Measurements from ENCODE around the gene STX8. TPM values are rescaled to one million over a fixed set of nuclear protein-coding genes. Genes with fewer than 3 reads are reported as not detected.

Gene STX8
- total RNA-seq, 1 experiment from 2014 or later: 38.8 TPM

DNA sequence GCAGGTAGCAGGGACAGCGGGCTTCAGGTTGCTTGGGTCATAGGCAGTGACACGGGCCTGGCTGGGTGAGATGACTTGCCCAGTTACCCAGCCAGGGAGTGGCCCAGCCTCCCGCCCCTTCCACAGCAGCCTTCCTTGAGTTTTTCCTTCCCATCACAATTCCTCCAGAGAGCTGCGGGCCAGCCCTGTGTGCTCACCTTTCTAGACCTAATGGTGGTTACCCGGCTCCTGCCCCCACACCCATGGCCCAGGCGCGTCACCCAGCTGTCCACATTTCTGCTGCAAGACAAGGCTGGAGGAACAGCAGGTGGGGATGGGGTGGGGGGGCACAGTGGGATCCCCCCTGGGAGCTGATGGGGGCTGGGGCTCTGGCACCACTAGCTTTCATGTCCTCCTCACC, 351.1 kb downstream of the STX8 start:
- POLR2A ChIA-PET: no interaction called here
- ATAC-seq (no peak), DNase-seq (ENCODE audit: low read depth, low spot score) (no peak)
- no peak overlapping the region for H3K9ac ChIP-seq (ENCODE audit: low read length)
- no peaks in the 10 kb centered on the region for H3K4me1 ChIP-seq (ENCODE audit: control insufficient read depth in 1 of 2, insufficient read depth in 2 of 2, low read length in 2 of 2)
- H3K27me3 ChIP-seq (ENCODE audit: insufficient read depth, low read length): no peaks in the 10 kb centered on the region
- H3K27ac ChIP-seq (ENCODE audit: low read depth, low read length): no peak overlapping the region
- no TSS peak for BruUV-seq (replicated peaks)
- H3K9me3 ChIP-seq (ENCODE audit: control insufficient read depth in 1 of 2, insufficient read depth in 1 of 2, low read depth in 1 of 2, low read length in 2 of 2): no peaks in the 10 kb centered on the region; a peak in 1 of 4 replicates
- intact Hi-C loops (cut with micrococcal nuclease): no loop called here
- no peaks in the 10 kb centered on the region for H3K79me2 ChIP-seq (ENCODE audit: insufficient read depth, low read length)
- RAD21 ChIA-PET (ENCODE audit: low non-redundant PET in 1 of 2, low total read pairs in 2 of 2, uncharacterized antibody in 2 of 2, unreplicated experiment in 2 of 2): no interaction called here
- no peaks in the 10 kb centered on the region for H3K36me3 ChIP-seq (ENCODE audit: control insufficient read depth in 1 of 2, insufficient read depth in 2 of 2, low read length in 2 of 2)
- no peak overlapping the region for H2AFZ ChIP-seq (ENCODE audit: low read depth, low read length, poor library complexity, severe bottlenecking)
- TF ChIP-seq SIN3A (IDR thresholded peaks at IDR 0.05; ENCODE audit: low read depth): no peak
- TF ChIP-seq, protein P1, sequence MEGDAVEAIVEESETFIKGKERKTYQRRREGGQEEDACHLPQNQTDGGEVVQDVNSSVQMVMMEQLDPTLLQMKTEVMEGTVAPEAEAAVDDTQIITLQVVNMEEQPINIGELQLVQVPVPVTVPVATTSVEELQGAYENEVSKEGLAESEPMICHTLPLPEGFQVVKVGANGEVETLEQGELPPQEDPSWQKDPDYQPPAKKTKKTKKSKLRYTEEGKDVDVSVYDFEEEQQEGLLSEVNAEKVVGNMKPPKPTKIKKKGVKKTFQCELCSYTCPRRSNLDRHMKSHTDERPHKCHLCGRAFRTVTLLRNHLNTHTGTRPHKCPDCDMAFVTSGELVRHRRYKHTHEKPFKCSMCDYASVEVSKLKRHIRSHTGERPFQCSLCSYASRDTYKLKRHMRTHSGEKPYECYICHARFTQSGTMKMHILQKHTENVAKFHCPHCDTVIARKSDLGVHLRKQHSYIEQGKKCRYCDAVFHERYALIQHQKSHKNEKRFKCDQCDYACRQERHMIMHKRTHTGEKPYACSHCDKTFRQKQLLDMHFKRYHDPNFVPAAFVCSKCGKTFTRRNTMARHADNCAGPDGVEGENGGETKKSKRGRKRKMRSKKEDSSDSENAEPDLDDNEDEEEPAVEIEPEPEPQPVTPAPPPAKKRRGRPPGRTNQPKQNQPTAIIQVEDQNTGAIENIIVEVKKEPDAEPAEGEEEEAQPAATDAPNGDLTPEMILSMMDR (IDR thresholded peaks at IDR 0.05 in 2 of 3, conservative IDR thresholded peaks at IDR 0.05 in 1 of 3; ENCODE audit: borderline replicate concordance in 1 of 3, insufficient read depth in 1 of 3, low read depth in 2 of 3, low read length in 2 of 3): no peak
- TF ChIP-seq, protein P2, sequence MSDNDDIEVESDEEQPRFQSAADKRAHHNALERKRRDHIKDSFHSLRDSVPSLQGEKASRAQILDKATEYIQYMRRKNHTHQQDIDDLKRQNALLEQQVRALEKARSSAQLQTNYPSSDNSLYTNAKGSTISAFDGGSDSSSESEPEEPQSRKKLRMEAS (IDR thresholded peaks at IDR 0.05): no peak
- no peak for TF ChIP-seq FOSL1 (IDR thresholded peaks at IDR 0.05; ENCODE audit: low read depth)
- TF ChIP-seq ZFX (IDR thresholded peaks at IDR 0.05): no peak
- CTCF ChIA-PET: no interaction called here
- no peak overlapping the region for H3K4me2 ChIP-seq (ENCODE audit: low read length)
- H4K20me1 ChIP-seq (ENCODE audit: insufficient read depth): no peaks in the 10 kb centered on the region
- no peaks in the 10 kb centered on the region for H3K9me2 ChIP-seq (ENCODE audit: insufficient read depth)
- H3K4me3 ChIP-seq (replicated peaks in 1 of 2; ENCODE audit: low read depth in 1 of 2, low read length in 2 of 2): no peak overlapping the region

DNA sequence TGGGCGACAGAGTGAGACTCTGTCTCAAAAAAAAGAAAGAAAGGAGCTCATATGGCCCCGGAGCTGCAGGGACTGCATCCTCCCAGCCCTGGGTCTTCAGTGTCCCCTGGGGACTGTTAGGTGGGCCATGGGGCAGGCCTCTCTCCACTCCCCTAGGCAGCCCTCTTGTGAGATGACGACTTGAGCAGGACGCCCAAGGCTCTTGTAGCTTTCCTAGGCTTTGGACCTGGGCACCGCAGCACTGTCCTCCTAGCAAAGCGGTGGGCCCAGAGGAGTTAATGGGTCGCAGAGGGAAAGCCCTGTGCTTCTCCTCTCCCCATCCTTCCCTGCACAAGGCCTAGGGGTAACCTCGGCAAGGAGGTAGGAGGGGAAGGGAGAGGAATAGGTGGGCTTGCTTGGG, 352.1 kb downstream of the STX8 start:
- H4K20me1 ChIP-seq (ENCODE audit: insufficient read depth): no peaks in the 10 kb centered on the region
- TF ChIP-seq EZH2 (IDR thresholded peaks at IDR 0.05) (no peak), EGR1 (IDR thresholded peaks at IDR 0.05; ENCODE audit: low read depth) (no peak), POLR2AphosphoS5 (IDR thresholded peaks at IDR 0.05; ENCODE audit: low read depth, low read length) (no peak), SP1 (IDR thresholded peaks at IDR 0.05; ENCODE audit: low read depth) (no peak), CBX3 (IDR thresholded peaks at IDR 0.05; ENCODE audit: low read depth) (no peak), TCF7L2 (IDR thresholded peaks at IDR 0.05; ENCODE audit: borderline replicate concordance, extremely low read depth, insufficient read depth, insufficient read length) (no peak), EZH2phosphoT487 (IDR thresholded peaks at IDR 0.05; ENCODE audit: borderline replicate concordance) (no peak), SIN3A (IDR thresholded peaks at IDR 0.05; ENCODE audit: low read depth) (no peak), RAD21 (IDR thresholded peaks at IDR 0.05; ENCODE audit: low read depth) (no peak), POLR2A (IDR thresholded peaks at IDR 0.05; ENCODE audit: borderline replicate concordance, extremely low read depth, insufficient read depth, insufficient read length) (no peak), ZFX (IDR thresholded peaks at IDR 0.05) (no peak), CEBPB (IDR thresholded peaks at IDR 0.05; ENCODE audit: low read depth) (no peak), ELF1 (IDR thresholded peaks at IDR 0.05; ENCODE audit: borderline replicate concordance, low read depth) (no peak)
- TF ChIP-seq, protein P1 (IDR thresholded peaks at IDR 0.05 in 2 of 3, conservative IDR thresholded peaks at IDR 0.05 in 1 of 3; ENCODE audit: borderline replicate concordance in 1 of 3, insufficient read depth in 1 of 3, low read depth in 2 of 3, low read length in 2 of 3): no peak
- TF ChIP-seq, protein P2 (IDR thresholded peaks at IDR 0.05): no peak
- TF ChIP-seq, protein P3, sequence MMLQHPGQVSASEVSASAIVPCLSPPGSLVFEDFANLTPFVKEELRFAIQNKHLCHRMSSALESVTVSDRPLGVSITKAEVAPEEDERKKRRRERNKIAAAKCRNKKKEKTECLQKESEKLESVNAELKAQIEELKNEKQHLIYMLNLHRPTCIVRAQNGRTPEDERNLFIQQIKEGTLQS (IDR thresholded peaks at IDR 0.05): no peak

More for the DNA sequence above, 352.1 kb downstream of the STX8 start:
- Histone ChIP-seq H3K4me3 (replicated peaks in 1 of 2; ENCODE audit: low read depth in 1 of 2, low read length in 2 of 2) (no peak overlapping the region), H3K4me1 (ENCODE audit: control insufficient read depth in 1 of 2, insufficient read depth in 2 of 2, low read length in 2 of 2) (no peaks in the 10 kb centered on the region), H3K27ac (ENCODE audit: low read depth, low read length) (no peak overlapping the region), H3K79me2 (ENCODE audit: insufficient read depth, low read length) (no peaks in the 10 kb centered on the region), H2AFZ (ENCODE audit: low read depth, low read length, poor library complexity, severe bottlenecking) (no peak overlapping the region), H3K9ac (ENCODE audit: low read length) (no peak overlapping the region), H3K36me3 (ENCODE audit: control insufficient read depth in 1 of 2, insufficient read depth in 2 of 2, low read length in 2 of 2) (no peaks in the 10 kb centered on the region), H3K9me2 (ENCODE audit: insufficient read depth) (no peaks in the 10 kb centered on the region), H3K27me3 (ENCODE audit: insufficient read depth, low read length) (no peaks in the 10 kb centered on the region), H3K4me2 (ENCODE audit: low read length) (no peak overlapping the region), H3K9me3 (ENCODE audit: control insufficient read depth in 1 of 2, insufficient read depth in 1 of 2, low read depth in 1 of 2, low read length in 2 of 2) (no peaks in the 10 kb centered on the region; a peak in 1 of 4 replicates)
- POLR2A ChIA-PET: no interaction called here
- CTCF ChIA-PET: no interaction called here
- ATAC-seq (no peak), DNase-seq (ENCODE audit: low read depth, low spot score) (no peak)
- intact Hi-C loops (cut with micrococcal nuclease): no loop called here
- RAD21 ChIA-PET (ENCODE audit: low non-redundant PET in 1 of 2, low total read pairs in 2 of 2, uncharacterized antibody in 2 of 2, unreplicated experiment in 2 of 2): no interaction called here
- BruUV-seq (replicated peaks): no TSS peak
